Hepatocyte (in vitro differentiated cells): ENCODE data around the gene SERGEF.

Experiments used
- CTCF ChIP-seq: fragments of 200-600 bp; sonication (generic); IDR thresholded peaks from 2 replicates; pipeline ENCODE4 v1.5.1; 2016; ENCODE audit warnings: antibody characterized with exemption, mild to moderate bottlenecking; ENCODE audit not compliant: poor library complexity
- EZH2 ChIP-seq: fragments of 200-600 bp; sonication (generic); IDR thresholded peaks from 2 replicates; pipeline ENCODE4 v1.6.1; 2016; ENCODE audit warnings: antibody characterized with exemption, mild to moderate bottlenecking, borderline replicate concordance
- EZH2phosphoT487 ChIP-seq: fragments of 200-600 bp; sonication (generic); IDR thresholded peaks from one replicate; pipeline ENCODE4 v1.6.1; 2018; ENCODE audit warnings: antibody characterized with exemption, mild to moderate bottlenecking, low read depth, moderate library complexity; ENCODE audit not compliant: unreplicated experiment, severe bottlenecking

- no peak for TF ChIP-seq CTCF
- TF ChIP-seq EZH2phosphoT487 = no peak
- TF ChIP-seq EZH2 = no peak
These were observed 220.7 kb downstream of the SERGEF start for GRCh38 chr11:17792161-17792560.
